ENCODE data around the gene WWOX. TPM values are rescaled to one million over a fixed set of nuclear protein-coding genes. Genes with fewer than 3 reads are reported as not detected.

WWOX gene
- total RNA-seq, 1 donor from 2014 or later, result 16.7 TPM

GRCh38 chr16:78920621-78921020 is 821.2 kb downstream of the WWOX start:
- Histone ChIP-seq H3K9ac (ENCODE audit: low read depth in 1 of 3, low read length in 3 of 3) (no peak overlapping the region), H3K27ac (ENCODE audit: low read depth, low read length) (no peak overlapping the region), H3K9me3 (ENCODE audit: control insufficient read depth in 3 of 3, low read length in 3 of 3) (peaks cover 0 to 8% (median 4%) of the 10 kb centered on the region in 3 donors), H3K36me3 (ENCODE audit: control insufficient read depth in 3 of 3, insufficient read depth in 3 of 3, low read length in 3 of 3) (no peaks in the 10 kb centered on the region), H3K4me3 (ENCODE audit: low read length in 3 of 3) (no peak overlapping the region), H3K27me3 (ENCODE audit: control insufficient read depth in 3 of 3, insufficient read depth in 3 of 3, low read length in 3 of 3) (no peaks in the 10 kb centered on the region), H3K4me1 (ENCODE audit: control insufficient read depth in 3 of 3, insufficient read depth in 3 of 3, low read length in 3 of 3) (no peaks in the 10 kb centered on the region)

- no peaks in the 10 kb centered on the region for H3K4me1 ChIP-seq (ENCODE audit: control insufficient read depth in 3 of 3, insufficient read depth in 3 of 3, low read length in 3 of 3)
- H3K4me3 ChIP-seq (ENCODE audit: low read length in 3 of 3), result no peak overlapping the region
- H3K36me3 ChIP-seq (ENCODE audit: control insufficient read depth in 3 of 3, insufficient read depth in 3 of 3, low read length in 3 of 3), result no peaks in the 10 kb centered on the region
- no peaks in the 10 kb centered on the region for H3K27me3 ChIP-seq (ENCODE audit: control insufficient read depth in 3 of 3, insufficient read depth in 3 of 3, low read length in 3 of 3)
- no peak overlapping the region for H3K9ac ChIP-seq (ENCODE audit: low read depth in 1 of 3, low read length in 3 of 3)
- H3K27ac ChIP-seq (ENCODE audit: low read depth, low read length), result no peak overlapping the region
- H3K9me3 ChIP-seq (ENCODE audit: control insufficient read depth in 3 of 3, low read length in 3 of 3), result peaks cover 0 to 8% (median 4%) of the 10 kb centered on the region in 3 donors
Measured at GRCh38 chr16:78925083-78925767, 825.8 kb downstream of the WWOX start.

GRCh38 chr16:78926723-78927210 is 827.3 kb downstream of the WWOX start:
- H3K4me3 ChIP-seq (ENCODE audit: low read length in 3 of 3), result no peak overlapping the region
- H3K27ac ChIP-seq (ENCODE audit: low read depth, low read length), result no peak overlapping the region
- no peak overlapping the region for H3K9ac ChIP-seq (ENCODE audit: low read depth in 1 of 3, low read length in 3 of 3)
- H3K4me1 ChIP-seq (ENCODE audit: control insufficient read depth in 3 of 3, insufficient read depth in 3 of 3, low read length in 3 of 3), result no peaks in the 10 kb centered on the region
- no peaks in the 10 kb centered on the region for H3K36me3 ChIP-seq (ENCODE audit: control insufficient read depth in 3 of 3, insufficient read depth in 3 of 3, low read length in 3 of 3)
- no peaks in the 10 kb centered on the region for H3K27me3 ChIP-seq (ENCODE audit: control insufficient read depth in 3 of 3, insufficient read depth in 3 of 3, low read length in 3 of 3)
- peaks cover 0 to 4% (median 2%) of the 10 kb centered on the region in 3 donors for H3K9me3 ChIP-seq (ENCODE audit: control insufficient read depth in 3 of 3, low read length in 3 of 3)

- H3K27ac ChIP-seq (ENCODE audit: low read depth, low read length), result no peak overlapping the region
- H3K36me3 ChIP-seq (ENCODE audit: control insufficient read depth in 3 of 3, insufficient read depth in 3 of 3, low read length in 3 of 3), result no peaks in the 10 kb centered on the region
- H3K27me3 ChIP-seq (ENCODE audit: control insufficient read depth in 3 of 3, insufficient read depth in 3 of 3, low read length in 3 of 3), result no peaks in the 10 kb centered on the region
- no peak overlapping the region for H3K9ac ChIP-seq (ENCODE audit: low read depth in 1 of 3, low read length in 3 of 3)
- H3K4me1 ChIP-seq (ENCODE audit: control insufficient read depth in 3 of 3, insufficient read depth in 3 of 3, low read length in 3 of 3), result peaks cover 0 to 2% (median 0%) of the 10 kb centered on the region in 3 donors
- no peaks in the 10 kb centered on the region for H3K9me3 ChIP-seq (ENCODE audit: control insufficient read depth in 3 of 3, low read length in 3 of 3)
- no peak overlapping the region for H3K4me3 ChIP-seq (ENCODE audit: low read length in 3 of 3)
Measured at GRCh38 chr16:78927766-78928165, 828.3 kb downstream of the WWOX start.

GRCh38 chr16:78929841-78930240 is 830.4 kb downstream of the WWOX start:
- no peaks in the 10 kb centered on the region for H3K36me3 ChIP-seq (ENCODE audit: control insufficient read depth in 3 of 3, insufficient read depth in 3 of 3, low read length in 3 of 3)
- no peak overlapping the region for H3K9ac ChIP-seq (ENCODE audit: low read depth in 1 of 3, low read length in 3 of 3)
- H3K27ac ChIP-seq (ENCODE audit: low read depth, low read length), result no peak overlapping the region
- H3K27me3 ChIP-seq (ENCODE audit: control insufficient read depth in 3 of 3, insufficient read depth in 3 of 3, low read length in 3 of 3), result no peaks in the 10 kb centered on the region
- no peaks in the 10 kb centered on the region for H3K9me3 ChIP-seq (ENCODE audit: control insufficient read depth in 3 of 3, low read length in 3 of 3)
- H3K4me1 ChIP-seq (ENCODE audit: control insufficient read depth in 3 of 3, insufficient read depth in 3 of 3, low read length in 3 of 3), result peaks cover 0 to 2% (median 0%) of the 10 kb centered on the region in 3 donors
- no peak overlapping the region for H3K4me3 ChIP-seq (ENCODE audit: low read length in 3 of 3)

GRCh38 chr16:78930561-78930960 is 831.1 kb downstream of the WWOX start:
- Histone ChIP-seq H3K9me3 (ENCODE audit: control insufficient read depth in 3 of 3, low read length in 3 of 3) (no peaks in the 10 kb centered on the region), H3K4me1 (ENCODE audit: control insufficient read depth in 3 of 3, insufficient read depth in 3 of 3, low read length in 3 of 3) (peaks cover 0 to 2% (median 0%) of the 10 kb centered on the region in 3 donors), H3K27me3 (ENCODE audit: control insufficient read depth in 3 of 3, insufficient read depth in 3 of 3, low read length in 3 of 3) (no peaks in the 10 kb centered on the region), H3K27ac (ENCODE audit: low read depth, low read length) (no peak overlapping the region), H3K4me3 (ENCODE audit: low read length in 3 of 3) (no peak overlapping the region), H3K36me3 (ENCODE audit: control insufficient read depth in 3 of 3, insufficient read depth in 3 of 3, low read length in 3 of 3) (no peaks in the 10 kb centered on the region), H3K9ac (ENCODE audit: low read depth in 1 of 3, low read length in 3 of 3) (no peak overlapping the region)

- peaks cover 0 to 2% (median 0%) of the 10 kb centered on the region in 3 donors for H3K4me1 ChIP-seq (ENCODE audit: control insufficient read depth in 3 of 3, insufficient read depth in 3 of 3, low read length in 3 of 3)
- H3K27me3 ChIP-seq (ENCODE audit: control insufficient read depth in 3 of 3, insufficient read depth in 3 of 3, low read length in 3 of 3), result no peaks in the 10 kb centered on the region
- H3K9me3 ChIP-seq (ENCODE audit: control insufficient read depth in 3 of 3, low read length in 3 of 3), result no peaks in the 10 kb centered on the region
- no peak overlapping the region for H3K27ac ChIP-seq (ENCODE audit: low read depth, low read length)
- no peaks in the 10 kb centered on the region for H3K36me3 ChIP-seq (ENCODE audit: control insufficient read depth in 3 of 3, insufficient read depth in 3 of 3, low read length in 3 of 3)
- H3K9ac ChIP-seq (ENCODE audit: low read depth in 1 of 3, low read length in 3 of 3), result no peak overlapping the region
- no peak overlapping the region for H3K4me3 ChIP-seq (ENCODE audit: low read length in 3 of 3)
Measured at GRCh38 chr16:78931267-78931666, 831.8 kb downstream of the WWOX start.

- Histone ChIP-seq H3K27ac (ENCODE audit: low read depth, low read length) (no peak overlapping the region), H3K4me1 (ENCODE audit: control insufficient read depth in 3 of 3, insufficient read depth in 3 of 3, low read length in 3 of 3) (peaks cover 0 to 2% (median 0%) of the 10 kb centered on the region in 3 donors), H3K9ac (ENCODE audit: low read depth in 1 of 3, low read length in 3 of 3) (no peak overlapping the region), H3K4me3 (ENCODE audit: low read length in 3 of 3) (no peak overlapping the region), H3K36me3 (ENCODE audit: control insufficient read depth in 3 of 3, insufficient read depth in 3 of 3, low read length in 3 of 3) (no peaks in the 10 kb centered on the region), H3K9me3 (ENCODE audit: control insufficient read depth in 3 of 3, low read length in 3 of 3) (no peaks in the 10 kb centered on the region), H3K27me3 (ENCODE audit: control insufficient read depth in 3 of 3, insufficient read depth in 3 of 3, low read length in 3 of 3) (no peaks in the 10 kb centered on the region)
Measured at GRCh38 chr16:78931678-78932077, 832.2 kb downstream of the WWOX start.

- Histone ChIP-seq H3K36me3 (ENCODE audit: control insufficient read depth in 3 of 3, insufficient read depth in 3 of 3, low read length in 3 of 3) (no peaks in the 10 kb centered on the region), H3K27me3 (ENCODE audit: control insufficient read depth in 3 of 3, insufficient read depth in 3 of 3, low read length in 3 of 3) (no peaks in the 10 kb centered on the region), H3K27ac (ENCODE audit: low read depth, low read length) (no peak overlapping the region), H3K9ac (ENCODE audit: low read depth in 1 of 3, low read length in 3 of 3) (no peak overlapping the region), H3K4me3 (ENCODE audit: low read length in 3 of 3) (no peak overlapping the region), H3K4me1 (ENCODE audit: control insufficient read depth in 3 of 3, insufficient read depth in 3 of 3, low read length in 3 of 3) (peaks cover 0 to 2% (median 0%) of the 10 kb centered on the region in 3 donors), H3K9me3 (ENCODE audit: control insufficient read depth in 3 of 3, low read length in 3 of 3) (no peaks in the 10 kb centered on the region)
Measured at GRCh38 chr16:78932355-78932943, 833.0 kb downstream of the WWOX start.

- H3K4me1 ChIP-seq (ENCODE audit: control insufficient read depth in 3 of 3, insufficient read depth in 3 of 3, low read length in 3 of 3), result peaks cover 0 to 2% (median 0%) of the 10 kb centered on the region in 3 donors
Measured at GRCh38 chr16:78936060-78936459, 836.6 kb downstream of the WWOX start.

More at GRCh38 chr16:78936060-78936459, 836.6 kb downstream of the WWOX start:
- Histone ChIP-seq H3K36me3 (ENCODE audit: control insufficient read depth in 3 of 3, insufficient read depth in 3 of 3, low read length in 3 of 3) (no peaks in the 10 kb centered on the region), H3K9ac (ENCODE audit: low read depth in 1 of 3, low read length in 3 of 3) (no peak overlapping the region), H3K4me3 (ENCODE audit: low read length in 3 of 3) (no peak overlapping the region), H3K9me3 (ENCODE audit: control insufficient read depth in 3 of 3, low read length in 3 of 3) (no peaks in the 10 kb centered on the region), H3K27me3 (ENCODE audit: control insufficient read depth in 3 of 3, insufficient read depth in 3 of 3, low read length in 3 of 3) (no peaks in the 10 kb centered on the region), H3K27ac (ENCODE audit: low read depth, low read length) (no peak overlapping the region)
